Activated naive CD4-positive, alpha-beta T cell (primary cell): ENCODE measurements around the gene EID1.
"Not testable (repeated sequence)": the region's sequence is repeated elsewhere in the genome, so short reads cannot be mapped to it uniquely, and the experiment has no call there.

Experiments
- DNase-seq, 4 experiments: peaks; one replicate each; lab custom pipeline; 2025; lab: John Stamatoyannopoulos, UW

Gene EID1

GRCh38 chr15:48877630-48878595, at the start of gene EID1:
TSS of gene EID1 (plus strand) at chr15:48878134. CDS start at chr15:48878177, 43 bp downstream.
- peak; percentile 59 to 85 (median 76) for DNase-seq

- no peak for DNase-seq
Observed at GRCh38 chr15:48828471-48828870, 49.5 kb upstream of the EID1 start.

- DNase-seq: no peak
Observed at GRCh38 chr15:48828906-48829305, 49.0 kb upstream of the EID1 start.

GRCh38 chr15:48832648-48833047, 45.3 kb upstream of the EID1 start:
- DNase-seq: no peak

GRCh38 chr15:48833526-48834239, 44.3 kb upstream of the EID1 start:
- DNase-seq: no peak

GRCh38 chr15:48834756-48835155, 43.2 kb upstream of the EID1 start:
- DNase-seq: no peak

GRCh38 chr15:48842501-48842900, 35.4 kb upstream of the EID1 start:
- no peak for DNase-seq

- DNase-seq: no peak
Observed at GRCh38 chr15:48845123-48845522, 32.8 kb upstream of the EID1 start.

GRCh38 chr15:48850648-48851047, 27.3 kb upstream of the EID1 start:
- DNase-seq: no peak

GRCh38 chr15:48851956-48852355, 26.0 kb upstream of the EID1 start:
- DNase-seq: no peak

GRCh38 chr15:48854434-48854833, 23.5 kb upstream of the EID1 start:
- DNase-seq: not testable (repeated sequence)

- DNase-seq: no peak
Observed at GRCh38 chr15:48855501-48856440, 22.2 kb upstream of the EID1 start.

GRCh38 chr15:48856942-48857341, 21.0 kb upstream of the EID1 start:
- no peak for DNase-seq

GRCh38 chr15:48858401-48858800, 19.5 kb upstream of the EID1 start:
- DNase-seq: no peak

- no peak for DNase-seq
Observed at GRCh38 chr15:48859426-48859825, 18.5 kb upstream of the EID1 start.

GRCh38 chr15:48861813-48862431, 16.0 kb upstream of the EID1 start:
- no peak for DNase-seq

GRCh38 chr15:48862705-48863104, 15.2 kb upstream of the EID1 start:
- no peak for DNase-seq

GRCh38 chr15:48865370-48866079, 12.4 kb upstream of the EID1 start:
- DNase-seq: no peak

GRCh38 chr15:48866141-48866563, 11.8 kb upstream of the EID1 start:
- no peak for DNase-seq

GRCh38 chr15:48868023-48868422, 9.9 kb upstream of the EID1 start:
- no peak for DNase-seq

GRCh38 chr15:48868536-48868935, 9.4 kb upstream of the EID1 start:
- no peak for DNase-seq
